ENCODE measurements around the gene ENTHD1. TPM values are rescaled to one million over a fixed set of nuclear protein-coding genes. Genes with fewer than 3 reads are reported as not detected.

Gene ENTHD1, protein sequence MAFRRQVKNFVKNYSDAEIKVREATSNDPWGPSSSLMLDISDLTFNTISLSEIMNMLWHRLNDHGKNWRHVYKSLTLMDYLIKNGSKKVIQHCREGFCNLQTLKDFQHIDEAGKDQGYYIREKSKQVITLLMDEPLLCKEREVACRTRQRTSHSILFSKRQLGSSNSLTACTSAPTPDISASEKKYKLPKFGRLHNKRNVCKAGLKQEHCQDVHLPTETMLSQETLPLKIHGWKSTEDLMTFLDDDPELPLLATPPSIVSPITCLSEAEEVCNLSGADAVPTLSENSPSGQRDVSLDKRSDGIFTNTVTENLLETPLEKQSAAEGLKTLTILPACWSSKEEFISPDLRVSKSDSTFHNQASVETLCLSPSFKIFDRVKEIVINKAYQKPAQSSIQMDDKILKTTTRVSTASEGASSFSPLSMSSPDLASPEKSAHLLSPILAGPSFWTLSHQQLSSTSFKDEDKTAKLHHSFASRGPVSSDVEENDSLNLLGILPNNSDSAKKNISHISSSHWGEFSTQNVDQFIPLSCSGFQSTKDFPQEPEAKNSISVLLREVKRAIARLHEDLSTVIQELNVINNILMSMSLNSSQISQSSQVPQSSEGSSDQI
- total RNA-seq: not detected in 2 replicates

DNA sequence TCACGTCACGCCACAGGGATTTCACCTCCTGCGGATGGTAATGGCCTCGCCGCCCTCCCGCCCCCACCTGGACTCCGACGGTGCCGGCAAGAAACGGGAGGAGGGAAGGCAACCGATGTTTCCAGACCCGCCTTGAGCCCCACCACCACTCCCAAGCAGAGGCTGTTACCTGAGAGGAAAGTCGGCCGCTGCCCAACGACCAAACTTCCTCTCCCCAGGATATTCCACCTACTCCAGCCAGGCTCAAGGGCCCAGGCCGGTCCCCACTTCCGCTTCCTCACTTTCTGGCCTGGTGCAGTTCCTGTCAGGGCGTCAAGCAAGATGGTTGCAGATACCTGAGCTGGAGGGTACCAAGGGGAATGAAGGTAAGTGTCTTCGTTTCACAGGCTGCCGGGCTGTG lies at the start of gene ENTHD1:
Gene ENTHD1, minus strand, starts transcription at position 235 of the 400 bp plus-strand sequence. CDS start 6,012 bp downstream, outside the sequence.

DNA sequence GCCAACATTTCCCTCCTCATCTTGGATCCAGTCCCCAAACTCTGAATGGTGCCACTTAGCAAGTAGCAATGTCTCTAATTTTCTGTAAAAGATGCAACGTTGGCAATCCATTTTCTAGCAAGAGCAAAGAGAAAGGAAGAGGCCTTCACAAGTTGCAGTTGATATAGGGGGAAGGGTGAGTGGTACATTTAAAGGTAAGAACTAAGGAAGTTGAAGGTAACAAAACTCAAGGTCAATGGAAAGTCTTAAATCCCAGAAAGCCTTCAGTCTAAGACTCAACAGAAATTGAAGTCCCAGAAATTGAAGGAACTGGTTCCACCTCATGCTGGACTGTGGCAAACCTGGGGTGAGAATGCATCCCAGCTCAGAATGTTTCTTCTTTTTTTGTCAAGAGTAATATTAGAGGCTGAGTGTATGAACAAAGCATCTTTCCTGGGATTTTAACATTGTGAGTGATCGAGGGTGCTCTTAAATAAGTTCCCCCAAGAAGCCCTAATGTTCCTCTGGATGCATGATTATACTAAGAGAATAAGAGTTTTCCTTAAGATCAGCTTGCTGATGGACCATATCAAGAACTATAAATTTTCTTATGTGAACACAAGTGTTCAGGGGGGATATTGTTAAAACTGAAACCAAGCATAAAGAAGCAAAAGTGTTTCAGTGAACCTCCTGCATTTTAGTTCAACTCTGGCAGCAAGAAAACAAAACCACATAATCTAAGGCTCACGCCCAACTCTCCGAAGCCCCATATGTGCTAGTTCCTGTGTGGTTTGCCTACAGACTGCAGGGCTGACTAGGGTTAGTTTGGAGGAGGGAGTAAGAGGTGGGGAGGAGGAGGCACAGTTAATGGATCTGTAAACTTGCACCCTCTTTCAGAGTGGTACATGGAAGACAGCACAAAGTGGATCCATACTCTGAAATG lies 7.0 kb upstream of the ENTHD1 start, which contains the start of gene GRAP2:
Gene GRAP2, plus strand, starts transcription at position 779 of the 922 bp plus-strand sequence. CDS start 46,023 bp downstream, outside the sequence.

Other genes with a start within 250 kb of the ENTHD1 start
- gene GRAP2, start 7.3 kb upstream of the ENTHD1 start, total RNA-seq: not detected in 2 replicates
- not detected in 2 replicates for gene TMA7B, start 66.6 kb upstream of the ENTHD1 start, total RNA-seq
- gene FAM83F, start 101.2 kb upstream of the ENTHD1 start, total RNA-seq: under 0.01 TPM in 1 of 2 replicates, not detected in the other